ENCODE data around the gene SHD.

DNA sequence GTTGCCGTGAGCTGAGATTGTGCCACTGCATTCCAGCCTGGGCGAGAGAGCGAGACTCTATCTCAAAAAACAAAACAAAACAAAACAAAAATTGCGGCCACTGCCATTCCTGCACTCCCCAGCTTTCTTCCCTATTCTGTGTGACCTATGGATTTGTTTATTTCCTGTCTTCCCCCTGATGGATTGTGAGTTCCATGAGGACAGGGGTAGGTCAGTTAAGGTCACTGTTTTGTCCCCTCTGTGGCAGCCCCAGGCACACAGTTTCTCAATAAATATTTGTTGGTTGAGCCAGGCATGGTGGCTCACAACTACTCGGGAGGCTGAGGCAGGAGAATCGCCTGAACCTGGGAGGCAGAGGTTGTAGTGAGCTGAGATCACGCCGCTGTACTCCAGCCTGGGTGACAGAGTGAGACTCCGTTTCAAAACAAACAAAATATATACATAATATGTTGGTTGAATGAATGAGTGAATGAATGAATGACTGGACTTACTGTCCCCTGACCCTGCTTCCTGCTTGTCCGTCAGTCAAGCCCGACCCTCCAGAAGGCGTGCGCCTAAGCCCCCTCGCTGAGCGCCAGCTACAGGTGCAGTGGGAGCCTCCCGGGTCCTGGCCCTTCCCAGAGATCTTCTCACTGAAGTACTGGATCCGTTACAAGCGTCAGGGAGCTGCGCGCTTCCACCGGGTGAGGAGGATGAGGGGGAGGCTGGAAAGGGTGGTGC lies 44.8 kb upstream of the SHD start:
- TF ChIP-seq POLR2A (IDR thresholded peaks at IDR 0.05; ENCODE audit: low read depth, low read length) = no peak
- no peak for TF ChIP-seq POLR2AphosphoS5 (IDR thresholded peaks at IDR 0.05; ENCODE audit: low read depth, low read length)
